Fibroblast of skin of right quadriceps (primary cell): ENCODE data around the gene ZBTB46.
"Not testable (repeated sequence)": the region's sequence is repeated elsewhere in the genome, so short reads cannot be mapped to it uniquely, and the experiment has no call there.

Experiments
- DNase-seq: peaks from one replicate; pipeline ENCODE4 v3.0.0-alpha.2; 2013

ZBTB46 gene

DNA sequence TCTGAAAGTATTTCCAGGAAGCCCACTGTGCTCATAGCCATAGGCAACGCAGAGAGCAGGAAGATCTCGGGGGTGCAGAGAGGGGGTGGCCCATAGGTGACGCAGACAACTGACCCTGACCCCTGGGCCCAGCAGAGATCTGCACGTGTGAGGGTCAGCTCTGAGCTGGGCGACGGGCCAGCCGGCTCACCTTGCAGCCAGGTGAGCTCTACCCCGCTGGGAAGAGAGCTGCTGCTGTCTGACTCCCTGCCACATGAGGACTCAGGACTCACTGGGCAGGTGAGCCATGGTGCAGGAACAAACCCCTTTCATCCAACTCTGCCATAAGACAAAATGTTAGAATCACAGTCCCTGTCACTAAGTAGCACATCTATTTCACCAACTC, 19.6 kb downstream of the ZBTB46 start:
- DNase-seq = no peak

DNA sequence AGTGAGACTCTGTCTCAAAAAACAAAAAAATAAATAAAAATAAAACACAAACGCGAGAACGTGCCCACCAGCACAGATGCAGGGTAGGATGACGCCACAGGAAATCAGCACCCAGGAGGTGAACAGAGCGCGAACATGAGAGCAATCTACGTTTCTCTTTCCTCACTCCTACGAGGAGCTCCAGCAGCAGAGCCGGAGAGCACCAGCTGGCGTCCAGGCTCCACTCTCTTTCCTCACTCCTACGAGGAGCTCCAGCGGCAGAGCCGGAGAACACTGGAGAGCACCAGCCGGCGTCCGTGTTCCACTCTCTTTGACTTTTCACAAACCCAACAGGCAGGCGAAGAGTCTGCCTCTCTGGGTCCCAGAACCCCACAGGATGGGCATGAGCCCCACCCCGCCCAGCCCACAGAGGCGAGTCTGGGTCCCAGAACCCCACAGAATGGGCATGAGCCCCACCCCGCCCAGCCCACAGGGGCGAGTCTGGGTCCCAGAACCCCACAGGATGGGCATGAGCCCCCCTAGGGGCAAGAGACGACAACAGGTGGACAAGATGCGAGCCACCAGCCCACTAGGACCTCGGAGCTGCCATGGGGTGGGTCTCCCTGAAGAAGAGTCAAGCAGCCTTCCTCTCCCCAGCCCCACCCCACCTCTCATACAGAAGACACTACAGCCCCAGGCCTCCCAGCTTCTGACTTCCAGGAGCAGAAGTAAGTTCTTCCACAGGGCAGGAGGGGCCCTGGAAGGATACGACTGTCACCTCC, 20.2 kb downstream of the ZBTB46 start:
- DNase-seq = no peak

DNA sequence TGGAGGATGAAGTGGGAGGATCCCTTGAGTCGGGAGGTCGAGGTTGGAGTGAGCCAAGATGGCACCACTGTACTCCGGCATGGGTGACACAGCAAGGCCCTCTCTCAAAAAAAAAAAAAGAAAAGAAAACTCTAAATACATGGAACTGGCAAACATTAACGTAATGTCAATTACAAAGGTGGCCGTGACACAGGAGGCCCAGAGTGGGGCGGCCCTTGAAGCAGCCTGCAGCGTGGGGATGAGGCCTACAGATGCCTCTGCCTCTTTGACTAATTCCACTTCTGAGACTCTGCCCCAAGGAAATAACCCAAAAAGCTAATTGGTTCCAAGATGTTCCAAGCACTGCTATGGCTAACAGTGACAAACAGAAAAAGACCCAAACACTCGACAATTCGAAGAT, 21.2 kb downstream of the ZBTB46 start:
- no peak for DNase-seq

DNA sequence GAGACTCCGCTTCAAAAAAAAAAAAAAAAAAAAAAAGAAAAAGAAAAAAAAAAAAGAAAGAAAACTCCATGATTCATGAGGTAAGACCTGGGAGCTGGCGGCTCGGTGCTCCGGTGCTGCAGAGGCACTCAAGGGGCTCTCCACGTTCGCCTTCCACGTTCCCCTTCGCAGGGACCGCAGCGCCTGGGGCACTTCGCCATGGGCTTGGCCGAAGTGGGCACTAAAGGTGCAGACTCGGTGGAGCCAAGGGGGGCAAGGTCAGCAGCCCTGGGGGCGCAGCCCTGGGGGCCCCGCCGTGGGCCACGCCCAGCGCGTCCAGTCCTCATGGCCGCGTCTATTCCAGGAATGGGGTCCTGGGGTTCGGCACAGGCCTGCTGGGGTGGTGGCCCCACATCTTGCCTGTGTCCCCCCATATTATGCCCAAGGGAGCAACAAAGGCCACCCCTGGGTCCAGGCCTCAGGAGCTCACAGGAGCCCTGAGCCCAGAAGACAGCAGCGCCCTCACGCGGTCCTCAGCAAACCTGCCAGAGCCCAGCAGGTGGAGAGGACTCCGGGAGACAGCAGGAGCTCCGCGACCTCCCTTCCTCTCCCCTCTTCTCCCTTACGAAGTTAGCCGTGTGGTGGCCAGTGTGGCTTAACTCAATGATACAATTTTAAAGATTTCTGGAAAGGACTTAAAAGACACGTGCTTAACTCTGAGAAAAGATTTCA, 21.9 kb downstream of the ZBTB46 start:
- DNase-seq = no peak

DNA sequence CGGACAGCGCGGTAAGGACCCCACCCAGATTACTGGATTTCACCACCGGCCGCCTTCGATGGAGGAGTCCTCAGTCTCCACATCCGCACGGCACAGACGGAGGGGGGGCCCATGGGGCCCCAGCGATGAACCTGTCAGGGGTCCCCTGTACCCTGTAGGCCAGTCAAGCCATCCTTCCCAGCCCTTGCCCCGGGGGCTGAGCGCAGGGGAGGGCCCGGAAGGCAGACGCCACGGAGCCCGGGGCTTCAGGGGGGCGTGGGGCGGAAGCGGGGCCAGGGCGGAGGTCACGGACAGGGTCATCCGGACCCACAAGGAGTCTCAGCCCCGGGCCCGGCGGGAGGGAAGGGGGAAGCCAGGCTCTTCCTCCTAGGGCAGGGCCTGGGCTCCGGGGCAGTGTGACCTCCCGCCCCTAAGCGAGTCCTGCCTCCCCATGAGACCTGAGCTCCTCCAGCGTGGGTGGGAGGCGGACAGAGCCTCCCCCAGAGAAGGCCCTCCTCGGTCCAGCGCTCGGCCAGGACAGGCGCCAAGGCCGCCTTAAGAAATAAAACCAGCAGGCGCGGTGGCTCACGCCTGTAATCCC, 22.8 kb downstream of the ZBTB46 start:
- DNase-seq = no peak

DNA sequence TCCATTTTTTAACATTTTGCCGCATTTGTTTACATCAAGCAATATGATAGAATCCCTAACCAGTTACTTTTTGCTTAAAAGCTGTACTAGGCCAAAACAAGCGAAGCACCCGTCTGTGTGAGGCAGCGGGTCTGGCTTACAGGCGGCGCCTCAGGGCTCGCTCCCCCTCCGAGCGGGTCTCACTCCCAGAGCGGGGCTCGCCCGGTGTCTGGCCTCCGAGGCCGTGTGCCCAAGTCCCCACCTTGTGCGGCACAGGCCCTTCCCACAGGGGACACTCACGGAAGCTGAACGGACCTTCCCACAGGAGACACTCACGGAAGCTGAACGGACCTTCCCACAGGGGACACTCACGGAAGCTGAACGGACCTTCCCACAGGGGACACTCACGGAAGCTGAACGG, 23.4 kb downstream of the ZBTB46 start:
- no peak for DNase-seq

DNA sequence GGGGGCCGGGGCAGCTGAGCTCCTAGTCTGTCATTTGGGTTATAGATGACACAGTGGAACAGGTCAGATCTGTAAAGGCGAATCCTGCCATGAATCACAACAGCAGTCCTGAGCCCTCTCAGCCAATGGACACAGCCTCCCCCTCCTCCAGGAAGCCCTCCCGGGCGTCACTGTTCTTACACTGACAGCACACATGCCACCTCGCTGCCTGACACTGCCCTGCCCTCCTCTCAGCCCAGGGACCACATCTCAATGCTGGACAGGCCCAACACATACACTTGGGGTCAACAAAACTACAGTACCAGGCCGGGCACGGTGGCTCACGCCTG, 26.8 kb downstream of the ZBTB46 start:
- no peak for DNase-seq

DNA sequence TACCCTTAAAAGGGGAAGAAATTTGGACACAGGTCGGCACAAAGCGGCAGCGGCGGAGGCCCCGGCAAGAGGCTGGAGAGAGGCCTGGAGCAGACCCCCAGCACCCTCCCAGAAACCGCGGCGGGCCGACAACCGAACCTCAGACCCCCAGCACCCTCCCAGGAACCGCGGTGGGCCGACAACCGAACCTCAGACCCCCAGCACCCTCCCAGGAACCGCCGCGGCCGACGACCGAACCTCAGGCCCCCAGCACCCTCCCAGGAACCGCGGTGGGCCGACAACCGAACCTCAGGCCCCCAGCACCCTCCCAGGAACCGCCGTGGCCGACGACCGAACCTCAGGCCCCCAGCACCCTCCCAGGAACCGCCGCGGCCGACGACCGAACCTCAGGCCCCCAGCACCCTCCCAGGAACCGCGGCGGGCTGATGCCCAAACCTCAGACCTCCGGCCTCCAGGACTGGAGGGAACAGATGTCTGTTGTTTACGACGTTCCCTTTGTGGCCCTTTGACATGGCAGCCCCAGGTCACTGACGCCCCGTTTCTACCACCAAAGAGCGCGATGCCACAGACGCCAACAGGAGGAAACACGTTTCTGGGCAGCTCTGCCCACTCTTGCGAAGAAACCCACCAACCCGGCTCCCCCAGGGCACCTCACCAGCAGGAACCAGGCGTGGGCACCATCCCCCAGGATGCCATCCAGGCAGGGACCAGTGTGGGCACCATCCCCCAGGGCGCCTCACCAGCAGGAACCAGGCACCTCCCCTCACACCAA, 28.4 kb downstream of the ZBTB46 start:
- no peak for DNase-seq

DNA sequence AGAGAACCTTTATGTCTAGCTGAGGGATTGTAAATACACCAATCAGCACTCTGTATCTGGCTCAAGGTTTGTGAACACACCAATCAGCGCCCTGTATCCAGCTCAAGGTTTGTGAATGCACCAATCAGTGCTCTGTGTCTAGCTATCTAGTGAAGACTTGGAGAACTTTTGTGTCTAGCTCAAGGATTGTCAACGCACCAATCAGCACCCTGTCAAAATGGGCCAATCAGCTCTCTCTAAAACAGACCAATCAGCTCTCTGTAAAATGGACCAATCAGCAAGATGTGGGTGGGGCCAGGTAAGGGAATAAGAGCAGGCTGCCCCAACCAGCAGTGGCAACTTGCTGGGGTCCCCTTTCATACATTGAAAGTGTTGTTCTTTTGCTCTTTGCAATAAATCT, 29.9 kb downstream of the ZBTB46 start:
- not testable (repeated sequence) for DNase-seq

DNA sequence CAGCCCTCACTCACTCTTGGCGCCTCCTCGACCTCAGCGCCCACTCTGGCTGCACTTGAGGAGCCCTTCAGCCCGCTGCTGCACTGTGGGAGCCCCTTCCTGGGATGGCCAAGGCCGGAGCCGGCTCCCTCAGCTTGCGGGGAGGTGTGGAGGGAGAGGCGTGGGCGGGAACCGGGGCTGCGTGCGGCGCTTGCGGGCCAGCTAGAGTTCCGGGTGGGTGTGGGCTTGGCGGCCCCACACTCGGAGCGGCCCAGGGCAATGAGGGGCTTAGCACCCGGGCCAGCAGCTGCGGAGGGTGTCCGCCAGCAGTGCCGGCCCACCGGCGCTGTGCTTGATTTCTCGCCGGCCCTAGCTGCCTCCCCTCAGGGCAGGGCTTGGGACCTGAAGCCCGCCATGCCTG, 30.7 kb downstream of the ZBTB46 start:
- DNase-seq = not testable (repeated sequence)

DNA sequence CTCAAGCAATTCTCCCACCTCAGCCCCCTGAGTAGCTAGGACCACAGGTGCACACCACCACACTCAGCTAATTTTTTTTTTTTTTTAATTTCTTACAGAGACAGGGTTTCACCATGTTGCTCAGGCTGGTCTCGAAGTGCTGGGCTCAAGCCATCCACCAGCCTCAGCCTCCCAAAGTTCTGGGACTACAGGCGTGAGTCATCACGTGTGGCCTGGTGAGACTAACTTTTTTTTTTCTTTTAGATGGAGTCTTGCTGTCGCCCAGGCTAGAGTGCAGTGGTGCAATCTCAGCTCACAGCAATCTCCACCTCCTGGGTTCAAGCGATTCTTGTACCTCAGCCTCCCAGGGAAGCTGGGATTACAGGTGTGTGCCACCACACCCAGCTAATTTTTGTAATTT, 31.9 kb downstream of the ZBTB46 start:
- DNase-seq = peak; percentile 15

DNA sequence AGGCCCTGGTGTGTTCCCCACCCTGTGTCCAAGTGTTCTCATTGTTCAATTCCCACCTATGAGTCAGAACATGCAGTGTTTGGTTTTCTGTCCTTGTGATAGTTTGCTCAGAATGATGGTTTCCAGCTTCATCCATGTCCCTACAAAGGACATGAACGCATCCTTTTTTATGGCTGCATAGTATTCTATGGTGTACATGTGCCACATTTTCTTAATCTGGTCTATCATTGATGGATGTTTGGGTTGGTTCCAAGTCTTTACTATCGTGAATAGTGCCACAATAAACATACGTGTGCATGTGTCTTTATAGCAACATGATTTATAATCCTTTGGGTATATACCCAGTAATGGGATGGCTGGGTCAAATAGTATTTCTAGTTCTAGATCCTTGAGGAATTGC, 33.9 kb downstream of the ZBTB46 start:
- not testable (repeated sequence) for DNase-seq

DNA sequence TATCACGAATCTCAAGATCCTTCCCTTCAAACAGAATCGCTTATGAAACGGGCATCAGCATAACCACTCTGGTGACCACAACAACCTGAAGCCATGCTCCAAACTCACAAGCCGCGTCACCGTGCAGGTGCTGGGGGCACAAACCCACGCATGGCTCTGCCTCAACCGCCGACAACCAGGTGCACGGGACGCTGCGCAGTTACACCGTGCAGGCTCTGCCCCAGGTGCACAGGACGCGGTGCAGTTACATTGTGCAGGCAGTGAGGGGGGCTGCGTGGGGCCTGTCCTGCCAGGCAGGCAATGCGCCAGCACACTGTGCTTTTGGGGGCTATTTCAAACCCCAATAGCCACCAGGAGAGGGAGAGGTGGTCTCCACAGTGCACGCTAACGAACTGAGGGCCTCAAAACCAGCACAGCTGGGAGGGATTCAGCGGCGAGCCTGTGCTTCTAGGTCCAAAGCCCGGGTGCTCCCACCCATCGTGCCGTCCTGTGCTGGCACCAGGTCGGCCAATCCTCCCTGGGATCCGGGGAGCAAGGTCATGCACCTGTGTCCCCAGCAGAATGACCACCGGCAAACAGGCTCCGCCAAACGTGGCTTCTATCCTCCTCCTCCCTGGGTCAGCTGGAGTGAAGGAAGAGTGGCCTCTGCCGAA, 35.8 kb downstream of the ZBTB46 start:
- DNase-seq = no peak

DNA sequence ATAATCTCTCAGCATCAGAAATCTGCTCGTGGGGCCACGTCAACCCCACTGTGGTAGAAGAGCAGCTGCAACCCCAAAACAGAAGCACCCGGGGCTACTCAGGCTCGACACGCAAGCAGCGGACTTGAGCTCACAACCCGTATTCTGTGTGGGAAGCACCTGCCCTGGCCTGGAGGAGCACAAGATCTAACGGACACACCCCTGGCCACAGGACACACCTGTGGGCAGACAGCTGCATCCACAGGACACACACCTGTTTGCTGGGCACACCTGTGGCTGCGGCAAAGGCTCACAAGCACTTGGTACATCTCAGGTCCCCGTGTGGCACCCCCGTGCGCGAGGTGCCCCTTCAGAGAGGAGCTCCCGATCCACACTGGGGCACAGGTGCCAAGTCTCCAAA, 36.5 kb downstream of the ZBTB46 start:
- no peak for DNase-seq

DNA sequence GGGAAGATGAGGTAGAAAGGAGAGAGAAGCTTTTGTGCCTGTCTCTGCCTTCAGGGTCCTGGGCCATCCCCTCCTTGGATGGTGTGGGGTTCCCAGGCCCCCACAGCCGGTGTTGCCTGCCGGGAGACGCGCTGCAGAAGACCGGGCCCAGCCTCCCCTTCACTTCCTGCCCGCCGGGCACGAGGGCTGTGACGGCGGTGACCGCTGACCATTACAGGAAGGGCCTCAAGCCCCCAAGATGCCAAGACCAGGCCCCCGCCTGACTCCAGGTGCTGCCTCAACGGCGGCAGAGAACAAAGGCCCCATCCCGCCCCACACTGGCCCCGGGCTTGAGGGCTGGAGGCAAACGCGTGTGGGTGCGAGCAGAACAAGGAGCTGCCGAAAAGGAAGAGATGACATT, 38.2 kb downstream of the ZBTB46 start:
- no peak for DNase-seq

DNA sequence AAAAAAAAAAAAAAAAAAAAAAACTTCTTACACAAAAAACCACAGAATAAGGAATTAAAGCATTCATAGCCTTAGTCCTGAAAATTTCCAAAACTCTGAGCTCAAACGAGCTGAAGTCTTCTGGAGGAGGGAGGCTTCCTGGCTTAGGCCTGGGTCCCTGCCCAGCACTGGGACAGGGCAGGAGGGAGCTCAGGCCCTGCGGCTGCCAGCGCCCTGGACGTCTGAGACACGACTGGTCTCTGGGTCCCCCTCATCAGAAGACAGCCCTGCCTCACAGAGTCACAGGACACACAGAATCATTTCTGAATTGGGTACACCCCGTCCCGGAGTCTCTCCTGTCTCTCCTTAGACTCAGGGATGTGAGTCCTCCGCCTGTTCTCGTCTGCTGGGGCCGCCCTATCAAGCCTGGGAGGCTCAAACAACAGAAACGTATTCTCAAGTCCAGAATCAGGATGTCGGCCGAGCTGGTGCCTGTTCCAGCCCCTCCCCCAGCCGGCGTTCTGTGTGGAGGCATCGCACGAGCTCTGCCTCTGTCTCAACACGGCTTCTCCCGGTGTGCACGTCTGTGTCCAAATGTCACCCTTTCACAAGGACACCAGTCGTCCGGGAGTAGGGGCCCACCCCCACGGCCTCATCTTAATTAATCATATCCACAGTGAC, 39.4 kb downstream of the ZBTB46 start:
- DNase-seq = no peak

DNA sequence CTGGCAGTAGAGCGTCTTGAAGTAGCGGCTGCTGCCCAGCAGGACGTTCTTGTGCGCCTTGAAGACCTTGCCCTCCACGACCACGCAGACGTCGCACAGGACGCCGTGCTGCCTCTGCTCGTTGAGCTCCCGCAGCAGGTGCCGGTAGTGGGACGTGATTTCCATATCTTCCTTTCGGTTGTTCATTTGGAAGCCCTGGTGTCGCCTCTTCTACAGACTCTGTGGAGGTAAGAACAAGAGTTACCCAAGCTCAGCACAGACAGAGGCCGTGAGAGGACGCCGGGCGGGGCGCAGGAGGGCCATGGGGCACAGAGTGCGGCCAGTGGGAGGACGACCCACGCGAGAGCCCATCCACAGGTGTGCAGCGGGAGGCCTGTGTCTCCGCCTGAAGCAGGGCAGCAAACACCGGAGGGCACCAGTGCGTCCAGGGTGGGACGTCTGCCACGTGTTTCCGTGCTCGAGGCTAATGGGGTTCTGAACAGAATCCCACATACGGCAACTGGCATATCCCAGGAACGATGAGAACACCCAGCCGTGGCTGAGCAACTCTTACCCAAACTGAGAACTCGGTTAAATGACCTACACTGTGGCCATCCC, 40.4 kb downstream of the ZBTB46 start:
- DNase-seq = no peak

DNA sequence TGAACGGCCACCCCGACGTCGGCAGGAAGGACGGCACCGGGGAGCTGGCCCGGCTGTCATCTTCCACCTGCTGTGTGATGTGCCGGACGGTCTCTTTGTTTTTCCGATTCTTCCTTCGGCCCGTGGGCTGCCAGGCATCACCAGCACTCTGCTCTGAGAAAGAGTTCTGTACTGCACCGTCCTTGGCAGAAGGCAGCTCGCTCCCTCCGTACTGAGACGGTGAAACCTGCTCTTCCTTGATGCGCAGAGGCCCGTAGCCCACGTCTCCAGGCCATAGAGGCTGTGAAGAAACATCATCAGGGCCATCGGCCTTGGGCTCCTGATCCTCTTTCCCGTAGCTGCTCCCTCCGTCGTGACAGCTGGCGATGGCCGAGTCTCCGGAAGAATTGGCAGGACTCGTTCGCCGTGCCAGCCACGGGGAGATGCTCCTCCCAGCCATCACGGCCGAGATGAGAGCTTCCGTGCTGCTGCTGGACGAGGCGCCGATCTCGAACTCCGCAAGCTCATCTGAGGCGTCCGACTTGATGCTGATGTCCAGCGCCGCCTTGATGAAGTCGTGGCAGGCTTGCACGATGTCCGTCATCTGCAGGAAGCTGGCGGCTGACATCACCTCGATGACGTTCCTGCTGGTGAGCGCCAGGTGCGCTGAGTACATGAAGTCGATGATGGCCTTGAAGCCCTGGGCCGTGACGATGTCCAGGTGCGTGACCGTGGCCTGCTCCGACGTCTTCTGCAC, 41.1 kb downstream of the ZBTB46 start:
- DNase-seq = no peak

DNA sequence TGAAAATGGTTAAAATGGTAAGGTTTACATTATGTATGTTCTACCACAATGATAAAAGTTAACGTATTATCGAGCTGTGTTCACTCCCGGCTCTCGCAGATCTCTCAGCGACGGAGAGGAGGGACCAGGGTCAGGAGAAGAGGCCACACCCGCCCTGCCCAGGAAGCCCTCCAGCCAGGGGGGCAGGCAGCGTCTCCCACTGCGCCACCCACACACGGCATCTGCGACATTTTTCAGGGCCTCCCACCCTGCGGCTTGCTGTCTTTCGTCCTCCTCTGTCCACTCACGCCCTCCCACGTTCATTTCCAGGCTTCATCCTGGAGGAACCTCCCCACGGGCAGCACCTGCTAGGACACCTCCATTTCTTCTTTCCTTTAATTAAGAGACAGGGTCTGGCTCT, 43.3 kb downstream of the ZBTB46 start:
- DNase-seq = no peak

DNA sequence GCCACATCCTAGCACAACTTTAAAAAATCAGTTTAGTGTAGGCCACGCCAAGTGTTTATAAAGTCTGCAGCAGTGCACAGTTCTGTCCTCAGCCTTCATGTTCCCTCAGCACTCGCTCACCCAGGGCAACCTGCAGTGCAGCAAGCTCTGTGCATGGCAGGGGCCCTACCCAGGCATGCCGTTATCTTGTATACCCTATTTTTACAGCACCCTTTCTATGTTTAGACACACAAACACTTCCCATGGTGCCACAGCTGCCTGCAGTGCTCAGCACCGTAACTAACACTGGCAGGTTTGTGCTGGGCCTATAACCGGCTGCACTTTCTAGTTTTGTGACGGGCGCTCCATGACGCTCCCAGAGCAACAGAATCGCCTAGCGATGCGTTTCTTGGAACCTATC, 43.8 kb downstream of the ZBTB46 start:
- no peak for DNase-seq

DNA sequence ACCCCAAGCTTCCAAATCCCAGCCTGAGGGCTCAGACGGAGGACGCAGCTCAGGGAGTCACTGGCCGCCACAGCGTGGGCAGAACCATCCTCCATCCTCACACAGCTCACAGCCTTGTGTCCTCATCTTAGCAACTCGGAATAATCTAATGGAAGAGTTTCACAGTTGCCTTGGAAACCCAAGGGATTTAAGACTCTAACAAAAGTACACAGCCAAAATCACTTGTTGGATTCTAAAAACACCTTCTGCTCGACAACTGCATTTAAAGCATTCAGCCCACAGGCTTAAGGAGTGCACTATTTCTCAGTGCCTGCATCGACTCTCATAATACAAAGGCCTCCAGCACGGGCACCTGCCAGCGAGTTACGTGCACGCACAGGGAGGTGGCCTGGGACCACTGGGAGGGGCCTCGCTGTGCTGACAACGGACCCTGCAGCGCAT, 45.4 kb downstream of the ZBTB46 start:
- DNase-seq = no peak
